AG04449 (cell line): ENCODE results near the gene RRBP1.

ENCODE experiments used
- CTCF ChIA-PET: fragments of 350-600 bp; formaldehyde crosslinking; extraction: SDS; loops from one replicate; lab custom pipeline; 2021; ENCODE audit warnings: antibody characterized with exemption; lab: Yijun Ruan, JAX
- POLR2A ChIA-PET: fragments of 400-600, 350-600 bp; formaldehyde crosslinking; extraction: SDS; loops from one replicate; lab custom pipeline; 2020; ENCODE audit warnings: antibody characterized with exemption, inconsistent platforms; lab: Yijun Ruan, JAX
- DNase-seq: peaks from one replicate; pipeline ENCODE4 v3.0.0-alpha.2; 2010; ENCODE audit warnings: low read depth, low spot score
- H3K4me3 ChIP-seq: 2 replicates; pipeline ENCODE4 v1.5.1; 2011; ENCODE audit warnings: low read depth, mild to moderate bottlenecking, control low read depth, low read length
- CTCF ChIP-seq: IDR thresholded peaks from one replicate; pipeline ENCODE4 v1.5.1; 2011; ENCODE audit warnings: mild to moderate bottlenecking, moderate library complexity, low read length, control low read depth, inconsistent platforms; ENCODE audit not compliant: insufficient read depth; ENCODE audit errors: missing control alignments

Gene RRBP1

GRCh38 chr20:17602493-17602892, 79.5 kb downstream of the RRBP1 start:
- DNase-seq, result no peak
- no peak overlapping the region for H3K4me3 ChIP-seq
- TF ChIP-seq CTCF, result no peak
- POLR2A ChIA-PET, result interaction anchor here (0.7 to 1.3 kb wide), 4 partner anchors 9 to 108 kb away, joined by 3 to 4 read pairs (median 3); partner anchors contain the start of gene DSTN
- CTCF ChIA-PET, result interaction anchor here (1.0 to 2.6 kb wide), 3 partner anchors 12 to 98 kb away, joined by 4 to 23 read pairs (median 6); no protein-coding TSS in a partner anchor

GRCh38 chr20:17601957-17602356, 80.1 kb downstream of the RRBP1 start:
- no peak overlapping the region for H3K4me3 ChIP-seq
- POLR2A ChIA-PET, result interaction anchor here (0.5 to 1.3 kb wide), 6 partner anchors 8 to 107 kb away, joined by 3 to 5 read pairs (median 3); partner anchors contain the start of gene DSTN
- CTCF ChIA-PET, result interaction anchor here (0.8 to 2.6 kb wide), 5 partner anchors 12 to 98 kb away, joined by 3 to 23 read pairs (median 4); no protein-coding TSS in a partner anchor
- no peak for TF ChIP-seq CTCF
- no peak for DNase-seq

GRCh38 chr20:17598013-17598550, 84.0 kb downstream of the RRBP1 start:
- no peak for TF ChIP-seq CTCF
- ChIA-PET CTCF (interaction anchor here (0.5 kb wide), 1 partner anchor 8 kb away, joined by 3 read pairs; no protein-coding TSS in a partner anchor), POLR2A (no interaction called here)
- DNase-seq, result no peak
- no peak overlapping the region for H3K4me3 ChIP-seq

- no peak overlapping the region for H3K4me3 ChIP-seq
- DNase-seq, result no peak
- TF ChIP-seq CTCF, result no peak
- ChIA-PET CTCF (interaction anchor here (0.7 to 1.3 kb wide), 2 partner anchors 15 to 91 kb away, joined by 3 to 5 read pairs; no protein-coding TSS in a partner anchor), POLR2A (no interaction called here)
Measured at GRCh38 chr20:17595856-17596255, 86.2 kb downstream of the RRBP1 start.

- POLR2A ChIA-PET, result interaction anchor here (0.8 to 2.1 kb wide), 7 partner anchors 8 to 63 kb away, joined by 3 to 10 read pairs (median 4); partner anchors contain the start of genes BFSP1 and DSTN
- CTCF ChIA-PET, result interaction anchor here (0.6 to 3.5 kb wide), 12 partner anchors 11 to 376 kb away, joined by 3 to 18 read pairs (median 4); no protein-coding TSS in a partner anchor
- peak; percentile 51 for DNase-seq
- H3K4me3 ChIP-seq, result no peak overlapping the region
- no peak for TF ChIP-seq CTCF
Measured at GRCh38 chr20:17594443-17594842, 87.6 kb downstream of the RRBP1 start.

GRCh38 chr20:17593902-17594301, 88.1 kb downstream of the RRBP1 start:
- H3K4me3 ChIP-seq, result no peak overlapping the region
- DNase-seq, result no peak
- ChIA-PET POLR2A (interaction anchor here (0.8 to 2.1 kb wide), 7 partner anchors 9 to 63 kb away, joined by 3 to 10 read pairs (median 4); partner anchors contain the start of genes BFSP1 and DSTN), CTCF (interaction anchor here (0.6 to 3.5 kb wide), 11 partner anchors 11 to 365 kb away, joined by 3 to 18 read pairs (median 5); no protein-coding TSS in a partner anchor)
- TF ChIP-seq CTCF, result no peak
